GM18499 (cell line): ENCODE results near the gene MTX1.
"Not testable (repeated sequence)": the region's sequence is repeated elsewhere in the genome, so short reads cannot be mapped to it uniquely, and the experiment has no call there.

ENCODE experiments used
- ATAC-seq: cut with Tn5 transposase; IDR thresholded peaks from one replicate; pipeline ENCODE4 v1.9.1; 2021; ENCODE audit warnings: moderate number of reproducible peaks; ENCODE audit not compliant: insufficient read depth, unreplicated experiment

MTX1 gene

GRCh38 chr1:155187456-155187891 lies 21.0 kb upstream of the MTX1 start:
- ATAC-seq, result no peak

- ATAC-seq, result no peak
These were observed 20.2 kb upstream of the MTX1 start for GRCh38 chr1:155188268-155188667.

DNA sequence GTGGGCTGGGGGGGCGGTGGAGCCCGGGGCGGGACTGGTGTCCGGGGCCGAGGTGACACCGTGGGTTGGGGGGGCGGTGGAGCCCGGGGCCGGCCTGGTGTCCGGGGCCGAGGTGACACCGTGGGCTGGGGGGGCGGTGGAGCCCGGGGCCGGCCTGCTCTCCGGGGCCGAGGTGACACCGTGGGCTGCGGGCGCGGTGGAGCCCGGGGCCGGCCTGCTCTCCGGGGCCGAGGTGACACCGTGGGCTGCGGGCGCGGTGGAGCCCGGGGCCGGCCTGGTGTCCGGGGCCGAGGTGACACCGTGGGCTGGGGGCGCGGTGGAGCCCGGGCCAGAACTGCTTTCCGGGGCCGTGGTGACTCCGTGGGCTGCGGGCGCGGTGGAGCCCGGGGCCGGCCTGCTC lies 18.6 kb upstream of the MTX1 start:
- ATAC-seq, result not testable (repeated sequence)

DNA sequence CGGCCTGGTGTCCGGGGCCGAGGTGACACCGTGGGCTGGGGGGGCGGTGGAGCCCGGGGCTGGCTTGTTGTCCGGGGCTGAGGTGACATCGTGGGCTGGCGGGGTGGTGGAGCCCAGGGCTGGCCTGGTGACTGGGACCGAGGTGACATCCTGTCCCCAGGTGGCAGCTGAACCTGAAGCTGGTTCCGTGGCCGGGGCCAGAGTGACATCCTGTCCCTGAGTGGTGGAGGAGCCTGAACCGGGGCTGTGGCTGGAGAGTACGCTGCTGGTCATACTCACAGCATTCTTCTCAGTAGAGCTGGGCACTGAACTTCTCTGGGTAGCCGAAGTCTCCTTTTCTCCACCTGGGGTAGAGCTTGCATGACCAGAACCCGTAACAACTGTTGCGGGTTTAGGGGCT lies 16.6 kb upstream of the MTX1 start:
- no peak for ATAC-seq

GRCh38 chr1:155192346-155193274 lies 15.9 kb upstream of the MTX1 start:
- no peak for ATAC-seq

DNA sequence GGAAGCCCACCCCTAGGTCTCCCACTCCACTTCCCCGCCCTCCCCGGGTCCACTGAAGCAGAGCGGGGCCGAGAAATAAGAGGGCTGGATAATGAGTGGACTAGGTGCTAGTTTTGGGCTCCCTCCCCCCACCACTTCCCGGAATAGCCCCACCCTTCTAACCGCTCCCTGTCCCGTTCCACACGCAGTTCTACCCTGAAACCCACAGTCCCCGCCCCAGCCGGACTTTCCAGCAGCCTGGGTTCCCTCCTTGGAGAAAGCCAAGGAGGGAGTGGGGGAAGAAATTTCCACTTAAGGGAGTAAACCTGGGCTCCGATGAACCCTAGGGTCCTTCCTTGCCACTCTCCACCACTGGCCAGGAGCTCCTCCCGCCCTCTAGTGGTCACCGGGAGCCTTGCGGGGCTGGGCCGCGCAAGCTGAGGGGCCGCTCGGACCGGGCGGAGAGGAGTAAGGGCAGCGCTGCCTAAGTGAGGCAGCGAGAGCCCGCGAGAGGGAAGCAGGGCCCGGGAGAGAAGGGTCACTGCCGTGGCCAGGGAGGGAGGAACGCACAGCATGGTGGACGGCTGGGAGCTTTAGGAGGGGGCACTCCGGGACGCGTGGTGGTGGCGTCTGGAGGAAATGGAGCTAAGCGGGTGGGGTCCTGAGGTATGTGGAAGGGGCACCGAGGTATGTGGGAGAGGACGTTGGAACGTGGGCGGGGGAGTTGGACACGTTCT lies 15.1 kb upstream of the MTX1 start:
- no peak for ATAC-seq

DNA sequence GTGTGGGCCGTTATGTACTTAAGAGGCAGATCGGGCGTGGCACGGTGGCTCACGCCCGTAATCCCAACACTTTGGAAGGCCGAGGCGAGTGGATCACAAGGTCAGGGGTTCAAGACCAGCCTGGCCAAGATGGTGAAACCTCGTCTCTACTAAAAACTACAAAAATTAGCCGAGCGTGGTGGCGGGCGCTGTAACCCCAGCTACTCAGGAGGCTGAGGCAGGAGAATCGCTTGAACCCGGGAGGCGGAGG lies 14.6 kb upstream of the MTX1 start:
- not testable (repeated sequence) for ATAC-seq

- no peak for ATAC-seq
These were observed 13.0 kb upstream of the MTX1 start for GRCh38 chr1:155195201-155196102.

GRCh38 chr1:155196103-155196892 lies 12.2 kb upstream of the MTX1 start:
- ATAC-seq, result no peak

DNA sequence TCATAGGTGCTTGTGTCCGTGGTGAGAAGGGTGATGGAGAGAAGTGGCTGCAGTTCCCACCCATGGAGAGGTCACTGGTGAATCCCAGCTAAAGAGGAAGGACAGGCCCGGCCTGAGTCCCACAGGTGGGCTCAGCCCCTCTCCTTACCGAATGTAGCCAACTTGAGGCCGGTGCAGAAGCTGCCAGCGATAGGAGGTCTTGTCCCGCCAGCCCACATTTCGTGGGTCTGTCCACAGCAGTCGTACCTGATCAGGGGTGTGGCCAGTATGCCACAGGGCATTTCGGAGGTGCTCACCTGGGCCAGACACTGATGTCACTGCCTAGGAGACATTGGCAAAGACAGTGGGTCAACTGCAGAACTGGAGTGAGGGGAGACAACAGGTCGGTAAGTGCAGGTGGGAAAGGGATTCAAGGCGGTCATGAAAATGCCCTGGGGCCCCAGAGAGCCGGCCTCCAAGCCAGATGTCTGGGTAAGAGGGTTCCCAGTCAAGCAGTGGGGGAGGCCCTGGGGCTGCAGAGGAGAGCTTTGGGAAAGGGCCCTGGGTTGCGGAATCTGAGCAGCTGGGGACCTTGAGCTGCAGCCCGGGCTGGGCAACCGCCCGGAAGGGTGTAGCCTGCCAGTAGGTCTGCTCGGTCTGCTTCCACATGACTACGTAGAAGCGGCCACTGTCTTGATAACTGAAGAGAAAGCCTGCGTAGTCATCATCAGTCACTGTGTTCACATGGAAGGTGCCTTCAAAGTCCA lies 11.4 kb upstream of the MTX1 start:
- no peak for ATAC-seq

DNA sequence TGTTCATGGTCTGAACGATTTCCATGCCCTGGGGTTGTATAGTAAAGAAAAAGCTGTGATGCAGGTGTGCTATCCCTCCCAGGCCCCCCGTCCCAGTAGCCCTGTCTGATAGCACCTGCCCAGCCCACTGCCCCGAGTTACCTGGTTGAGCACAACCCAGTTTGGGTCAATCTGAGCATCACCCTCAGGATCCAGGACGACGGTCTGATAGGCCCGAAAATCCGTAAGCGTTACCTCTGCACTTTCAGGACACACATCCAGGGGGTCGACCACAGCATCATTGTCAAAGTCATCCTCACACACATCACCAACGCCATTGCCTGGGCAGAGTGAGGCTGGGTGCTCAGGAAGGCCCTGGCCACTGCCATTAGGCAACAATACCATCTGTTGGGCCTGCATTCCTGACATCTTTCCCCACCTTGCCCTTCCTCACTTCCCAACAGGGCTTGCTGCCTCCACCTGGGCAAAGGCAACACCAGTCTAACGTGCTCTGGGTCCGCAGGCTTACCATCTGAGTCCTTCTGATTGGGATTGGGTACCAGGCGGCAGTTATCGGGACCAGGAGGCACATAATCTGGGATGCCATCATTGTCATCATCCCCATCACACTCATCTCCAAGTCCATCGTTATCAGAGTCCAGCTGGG lies 10.5 kb upstream of the MTX1 start:
- ATAC-seq, result no peak

DNA sequence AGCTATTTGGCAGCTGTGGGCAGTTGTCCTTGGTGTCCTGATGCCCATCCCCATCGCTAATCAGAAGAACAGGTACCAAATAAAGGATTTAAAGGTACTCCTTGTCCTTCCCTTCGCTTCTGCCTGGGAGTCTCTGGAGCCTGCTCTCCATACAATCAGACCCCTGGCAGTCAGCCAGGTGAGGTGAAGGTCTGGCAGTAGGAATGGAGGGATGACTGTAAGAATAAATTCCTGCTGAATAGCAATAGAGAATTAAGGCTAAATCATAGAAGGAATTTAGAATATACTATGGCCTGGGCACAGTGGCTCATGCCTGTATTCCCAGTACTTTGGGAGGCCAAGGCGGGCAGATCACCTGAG lies 10.0 kb upstream of the MTX1 start:
- no peak for ATAC-seq

- no peak for ATAC-seq
These were observed 8.7 kb upstream of the MTX1 start for GRCh38 chr1:155199792-155200191.

DNA sequence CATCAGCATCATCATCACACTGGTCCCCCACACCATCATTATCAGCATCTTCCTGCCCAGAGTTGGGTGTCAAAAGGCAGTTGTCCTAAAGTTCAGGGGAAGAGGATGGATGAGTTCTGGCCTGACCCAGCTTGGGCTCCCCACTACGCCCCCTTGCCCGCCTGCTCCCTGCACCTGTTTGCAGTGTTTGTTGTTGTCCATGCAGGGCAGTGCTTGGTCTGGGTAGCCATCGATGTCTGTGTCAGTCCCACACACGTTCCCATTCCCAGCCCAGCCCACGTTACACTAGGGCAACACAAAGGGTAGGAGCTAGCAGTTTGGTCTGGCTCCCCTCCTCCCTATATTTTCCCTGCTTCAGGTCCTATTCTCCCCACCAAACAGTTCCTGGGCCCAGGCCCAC lies 7.6 kb upstream of the MTX1 start:
- ATAC-seq, result no peak

GRCh38 chr1:155202198-155202597 lies 6.3 kb upstream of the MTX1 start:
- ATAC-seq, result no peak

DNA sequence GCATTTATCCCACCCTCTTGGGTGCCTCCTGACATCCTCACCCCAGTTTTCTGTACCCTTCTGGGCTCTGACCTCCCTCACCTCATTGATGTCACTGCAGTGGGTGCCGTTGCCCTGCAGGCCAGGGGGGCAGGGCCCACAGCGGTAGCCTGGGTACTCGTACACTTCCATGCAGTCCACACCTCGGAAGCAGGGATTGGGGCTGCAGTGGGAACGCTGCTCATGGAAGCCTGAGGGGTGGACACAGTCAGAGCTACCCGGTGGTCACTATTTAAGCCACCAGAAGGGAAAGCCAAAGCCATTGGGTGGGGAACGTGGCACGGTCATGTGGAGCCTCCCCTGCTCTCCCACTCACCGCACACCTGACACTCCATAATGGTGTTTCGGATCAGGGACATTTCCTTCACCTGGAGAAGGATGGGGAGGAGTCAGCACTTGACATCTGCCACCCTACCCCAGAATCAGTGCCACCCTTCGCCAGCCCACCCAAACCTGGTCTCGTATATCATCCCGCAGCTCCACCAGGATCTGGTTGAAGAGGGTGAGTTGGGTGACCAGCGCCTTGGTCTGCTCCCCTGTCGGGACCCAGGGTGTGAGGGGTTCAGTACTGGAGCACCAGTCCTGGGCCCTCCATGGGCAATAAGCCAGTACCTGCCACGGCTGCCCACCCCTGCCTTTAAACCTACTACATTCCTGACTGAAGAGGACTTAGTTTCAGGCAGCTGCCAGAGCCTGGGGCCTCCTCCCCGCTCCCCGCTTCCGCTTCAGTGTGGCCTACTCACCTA lies 5.6 kb upstream of the MTX1 start:
- no peak for ATAC-seq

DNA sequence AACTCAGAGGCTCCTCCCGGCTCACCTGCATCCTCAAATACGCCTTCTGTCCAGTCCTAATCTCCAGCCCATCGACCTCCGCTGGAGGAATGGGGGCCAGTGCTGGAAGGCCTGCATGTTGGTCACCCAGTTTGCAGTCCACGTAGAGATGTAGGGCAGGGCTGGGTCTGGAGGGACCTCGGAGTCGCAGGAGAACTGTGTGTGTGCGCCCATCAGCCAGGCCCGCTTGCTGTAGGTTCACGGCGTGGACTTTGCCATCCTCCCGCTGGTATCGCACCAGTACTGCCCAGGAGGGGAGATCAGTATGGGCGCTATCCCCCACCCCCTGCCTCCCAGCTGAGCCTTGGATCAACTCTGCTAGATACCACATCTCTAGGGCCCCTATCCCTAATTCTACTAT lies 3.5 kb upstream of the MTX1 start:
- no peak for ATAC-seq

- ATAC-seq, result no peak
These were observed 2.4 kb upstream of the MTX1 start for GRCh38 chr1:155205969-155206593.
